Natural killer cell (primary cell): ENCODE results near the gene OGT. TPM values are rescaled to one million over a fixed set of nuclear protein-coding genes. Genes with fewer than 3 reads are reported as not detected.

Experiments
- ATAC-seq, 3 donors: fragments of 150-1000 bp in 2 of 3; fragments of 200-7000 bp in 1 of 3; cut with Tn5 transposase; 1 replicate in 1 of 3; 2 replicates in 2 of 3; pipeline ENCODE4 v1.10.0; 2021; ENCODE audit warnings: mild to moderate bottlenecking in 2 of 3, moderate library complexity in 2 of 3
- DNase-seq, 2 donors: peaks; one replicate each; pipeline versions ENCODE4 v3.0.0 to v3.0.0-alpha.2; 2013 to 2021; ENCODE audit warnings: mixed read lengths in 1 of 2
- H3K27ac ChIP-seq: one replicate; pipeline ENCODE4 v1.5.1; 2013; ENCODE audit warnings: mild to moderate bottlenecking, low read length
- H3K27me3 ChIP-seq: one replicate; pipeline ENCODE4 v1.6.1; 2013; ENCODE audit warnings: low read length; ENCODE audit not compliant: control insufficient read depth, insufficient read depth
- H3K36me3 ChIP-seq: one replicate; pipeline ENCODE4 v1.6.1; 2013; ENCODE audit warnings: low read length; ENCODE audit not compliant: control insufficient read depth, insufficient read depth
- H3K4me1 ChIP-seq: one replicate; pipeline ENCODE4 v1.6.1; 2013; ENCODE audit warnings: low read length; ENCODE audit not compliant: control insufficient read depth, insufficient read depth
- H3K4me3 ChIP-seq: one replicate; pipeline ENCODE4 v1.5.1; 2013; ENCODE audit warnings: low read length
- H3K9me3 ChIP-seq: one replicate; pipeline ENCODE4 v1.6.1; 2013; ENCODE audit warnings: low read length; ENCODE audit not compliant: control insufficient read depth, insufficient read depth
- H3K27ac Mint-ChIP-seq, 2 donors: one replicate each; pipeline ENCODE4 v1.8.0; 2022; ENCODE audit warnings: mild to moderate bottlenecking in 2 of 2, mixed read lengths in 2 of 2, moderate library complexity in 1 of 2
- H3K27me3 Mint-ChIP-seq, 2 donors: one replicate each; pipeline ENCODE4 v1.8.0; 2022; ENCODE audit warnings: low read depth in 2 of 2, mixed read lengths in 2 of 2
- H3K36me3 Mint-ChIP-seq: one replicate; pipeline ENCODE4 v1.8.0; 2022; ENCODE audit warnings: mixed read lengths
- H3K4me1 Mint-ChIP-seq, 2 donors: one replicate each; pipeline ENCODE4 v1.8.0; 2022; ENCODE audit warnings: mixed read lengths in 2 of 2
- H3K4me3 Mint-ChIP-seq: one replicate; pipeline ENCODE4 v1.8.0; 2022; ENCODE audit warnings: mild to moderate bottlenecking, moderate library complexity, mixed read lengths
- H3K9me3 Mint-ChIP-seq, 2 donors: one replicate each; pipeline ENCODE4 v1.8.0; 2022; ENCODE audit warnings: mixed read lengths in 2 of 2
- WGBS: methylation state at CpG from one replicate; pipeline ENCODE4 v1.1.7; 2013; ENCODE audit warnings: missing lambda C conversion rate; ENCODE audit not compliant: insufficient coverage; 5-methylcytosine and 5-hydroxymethylcytosine counted together
- intact Hi-C: fragments of 100-400 bp; cut with micrococcal nuclease; formaldehyde crosslinking; loops from one replicate; pipeline ENCODE4 v1.14.2; 2022
- total RNA-seq, 4 donors: library from RNA; stranded (reverse); fragments of 120-200 nt in 1 of 4; gene quantifications; one replicate each; pipeline versions ENCODE4 v1.2.3 to v1.2.4, GENCODE V29; 2013 to 2022
- TF ChIP-seq, protein P1 (sequence below): fragments of 200-600 bp; IDR thresholded peaks from one replicate; pipeline ENCODE4 v1.8.0; 2022; ENCODE audit warnings: antibody characterized with exemption

Gene OGT
- total RNA-seq, 3 donors from 2014 or later (not counting 1 experiment from before 2014, with no cell fraction given) = 489 to 721 (median 542) TPM

DNA sequence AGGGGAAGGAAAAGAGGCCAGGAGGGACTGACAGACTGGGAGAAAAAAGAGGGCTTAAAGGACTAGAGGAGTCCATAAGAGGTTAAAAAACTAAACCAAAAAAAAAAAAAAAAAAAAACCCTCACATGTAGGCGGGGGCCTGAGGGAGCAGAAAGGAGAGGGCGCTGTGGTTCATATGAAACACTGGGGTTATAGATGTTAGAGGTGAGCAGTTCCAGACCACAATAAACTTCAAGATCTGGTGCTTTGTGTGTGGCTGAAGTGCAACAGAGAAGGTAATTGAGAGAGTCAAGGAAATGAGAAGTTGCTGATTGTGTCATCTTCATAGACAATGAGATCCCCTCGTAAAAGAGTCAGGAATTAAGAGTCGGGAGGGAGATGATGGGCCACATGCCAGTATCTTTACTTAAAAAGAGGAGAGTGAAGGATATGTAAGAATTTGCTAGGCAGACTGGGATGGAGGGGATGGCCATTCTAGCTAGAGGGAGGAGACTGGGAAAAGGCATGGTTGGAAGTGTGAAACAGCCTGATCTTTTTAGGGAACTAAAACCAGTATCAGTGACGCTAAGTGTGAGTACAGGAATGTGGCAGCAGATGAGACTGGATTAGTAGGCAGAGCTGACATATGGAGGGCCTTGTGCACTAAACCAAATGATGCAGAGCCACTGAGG is 18.4 kb upstream of the OGT start:
- Histone ChIP-seq H3K4me3 (no peak overlapping the region), H3K27ac (no peak overlapping the region), H3K9me3 (no peaks in the 10 kb centered on the region), H3K4me1 (peaks cover 4% of the 10 kb centered on the region), H3K27me3 (no peaks in the 10 kb centered on the region), H3K36me3 (no peaks in the 10 kb centered on the region)
- TF ChIP-seq, protein P1, sequence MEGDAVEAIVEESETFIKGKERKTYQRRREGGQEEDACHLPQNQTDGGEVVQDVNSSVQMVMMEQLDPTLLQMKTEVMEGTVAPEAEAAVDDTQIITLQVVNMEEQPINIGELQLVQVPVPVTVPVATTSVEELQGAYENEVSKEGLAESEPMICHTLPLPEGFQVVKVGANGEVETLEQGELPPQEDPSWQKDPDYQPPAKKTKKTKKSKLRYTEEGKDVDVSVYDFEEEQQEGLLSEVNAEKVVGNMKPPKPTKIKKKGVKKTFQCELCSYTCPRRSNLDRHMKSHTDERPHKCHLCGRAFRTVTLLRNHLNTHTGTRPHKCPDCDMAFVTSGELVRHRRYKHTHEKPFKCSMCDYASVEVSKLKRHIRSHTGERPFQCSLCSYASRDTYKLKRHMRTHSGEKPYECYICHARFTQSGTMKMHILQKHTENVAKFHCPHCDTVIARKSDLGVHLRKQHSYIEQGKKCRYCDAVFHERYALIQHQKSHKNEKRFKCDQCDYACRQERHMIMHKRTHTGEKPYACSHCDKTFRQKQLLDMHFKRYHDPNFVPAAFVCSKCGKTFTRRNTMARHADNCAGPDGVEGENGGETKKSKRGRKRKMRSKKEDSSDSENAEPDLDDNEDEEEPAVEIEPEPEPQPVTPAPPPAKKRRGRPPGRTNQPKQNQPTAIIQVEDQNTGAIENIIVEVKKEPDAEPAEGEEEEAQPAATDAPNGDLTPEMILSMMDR = no peak
- ATAC-seq (peak; percentile 74 to 88 (median 84)), DNase-seq (peak in 1 of 2 donors; percentile 70)
- Mint-ChIP-seq H3K36me3 (no peaks in the 10 kb centered on the region), H3K4me1 (peaks cover 0 to 10% of the 10 kb centered on the region in 2 donors), H3K27ac (peak overlapping the region in 1 of 2 donors; percentile 72), H3K27me3 (no peaks in the 10 kb centered on the region), H3K4me3 (no peak overlapping the region), H3K9me3 (no peaks in the 10 kb centered on the region)
- intact Hi-C loops = no loop called here
- WGBS = 38% methylated on average over 5 of the region's 5 CpGs

DNA sequence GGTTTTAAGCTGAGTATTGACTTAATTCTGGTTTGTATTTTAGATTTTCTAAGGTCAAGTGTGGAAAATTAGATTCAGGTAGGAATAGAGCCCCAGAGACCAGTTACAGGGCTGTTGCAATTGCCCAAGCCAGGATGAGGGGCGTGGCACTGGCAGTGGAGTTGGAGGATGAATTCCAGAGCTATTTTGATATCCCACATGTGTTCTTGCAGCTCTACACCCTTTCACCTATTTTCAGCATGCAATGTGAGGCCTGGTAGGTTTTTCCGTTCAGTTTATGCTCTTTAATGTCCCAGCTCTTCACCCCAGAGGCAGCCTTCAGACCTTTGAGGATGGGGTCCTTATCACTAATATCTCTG is 17.9 kb upstream of the OGT start:
- Mint-ChIP-seq H3K4me1 (peaks cover 0 to 10% of the 10 kb centered on the region in 2 donors), H3K9me3 (no peaks in the 10 kb centered on the region), H3K27me3 (no peaks in the 10 kb centered on the region), H3K27ac (peak overlapping the region in 1 of 2 donors; percentile 72), H3K36me3 (no peaks in the 10 kb centered on the region), H3K4me3 (no peak overlapping the region)
- intact Hi-C loops = no loop called here
- Histone ChIP-seq H3K4me1 (peaks cover 4% of the 10 kb centered on the region), H3K4me3 (no peak overlapping the region), H3K27me3 (no peaks in the 10 kb centered on the region), H3K9me3 (no peaks in the 10 kb centered on the region), H3K36me3 (no peaks in the 10 kb centered on the region), H3K27ac (no peak overlapping the region)
- no peak for ATAC-seq
- DNase-seq = no peak
- 100% methylated on average over 2 of the region's 2 CpGs for WGBS
- TF ChIP-seq, protein P1 = no peak

DNA sequence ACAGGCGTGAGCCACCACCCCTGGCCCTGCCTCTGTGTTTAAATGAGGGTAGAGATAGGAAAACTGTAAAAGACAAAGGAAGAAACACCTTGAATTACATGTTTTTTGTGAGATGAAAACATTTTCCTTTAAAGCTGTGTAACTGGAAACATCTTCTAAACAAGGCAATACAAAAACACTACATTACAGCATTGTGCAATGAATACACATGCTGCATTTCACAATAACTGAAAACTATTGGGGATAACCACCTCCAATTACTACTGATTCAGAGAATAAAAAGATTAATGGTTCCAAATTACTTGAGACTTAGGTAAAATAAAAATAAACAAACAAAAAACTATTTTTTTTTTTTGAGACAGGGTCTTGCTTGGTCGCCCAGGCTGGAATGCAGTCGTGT is 7.6 kb upstream of the OGT start:
- no peak overlapping the region for H3K27ac ChIP-seq
- H3K4me3 ChIP-seq = no peak overlapping the region
- H3K9me3 ChIP-seq = no peaks in the 10 kb centered on the region
- H3K36me3 ChIP-seq = no peaks in the 10 kb centered on the region
- H3K27me3 ChIP-seq = no peaks in the 10 kb centered on the region
- H3K36me3 Mint-ChIP-seq = no peaks in the 10 kb centered on the region
- 95% methylated on average over 3 of the region's 3 CpGs for WGBS
- TF ChIP-seq, protein P1 = no peak
- DNase-seq = no peak
- no peaks in the 10 kb centered on the region for H3K9me3 Mint-ChIP-seq
- intact Hi-C loops = no loop called here
- no peaks in the 10 kb centered on the region for H3K27me3 Mint-ChIP-seq
- H3K4me3 Mint-ChIP-seq = no peak overlapping the region
- no peak for ATAC-seq
- H3K27ac Mint-ChIP-seq = no peak overlapping the region
- no peaks in the 10 kb centered on the region for H3K4me1 ChIP-seq
- no peaks in the 10 kb centered on the region for H3K4me1 Mint-ChIP-seq
